NCI-H1694 treated with DMSO at 0.1 percent for 48 hours (cell line): ENCODE results near the gene MUC2.

ENCODE experiments used
- DNase-seq: peaks from one replicate; lab custom pipeline; 2025; lab: John Stamatoyannopoulos, UW

MUC2 gene

GRCh38 chr11:1074244-1075221 lies at the start of gene MUC2:
Gene MUC2 (plus strand): TSS chr11:1074874.
- no peak for DNase-seq

- DNase-seq: no peak
These were observed 49.1 kb upstream of the MUC2 start for GRCh38 chr11:1025410-1026162.

DNA sequence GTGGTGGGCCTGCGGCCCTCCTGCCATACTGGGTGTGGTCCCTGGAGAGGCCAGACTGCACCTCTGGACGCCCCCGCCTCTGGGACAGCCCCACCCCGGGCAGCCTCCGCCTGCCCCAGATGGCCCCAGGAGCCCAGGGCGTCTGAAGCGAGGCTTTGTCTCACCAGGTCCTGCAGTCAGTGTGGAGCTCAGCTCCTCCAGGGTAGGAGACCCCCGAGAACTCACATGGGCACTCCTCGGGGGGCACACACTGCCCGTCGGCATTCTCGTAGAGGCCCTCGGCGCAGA lies 48.6 kb upstream of the MUC2 start:
- DNase-seq: no peak

DNA sequence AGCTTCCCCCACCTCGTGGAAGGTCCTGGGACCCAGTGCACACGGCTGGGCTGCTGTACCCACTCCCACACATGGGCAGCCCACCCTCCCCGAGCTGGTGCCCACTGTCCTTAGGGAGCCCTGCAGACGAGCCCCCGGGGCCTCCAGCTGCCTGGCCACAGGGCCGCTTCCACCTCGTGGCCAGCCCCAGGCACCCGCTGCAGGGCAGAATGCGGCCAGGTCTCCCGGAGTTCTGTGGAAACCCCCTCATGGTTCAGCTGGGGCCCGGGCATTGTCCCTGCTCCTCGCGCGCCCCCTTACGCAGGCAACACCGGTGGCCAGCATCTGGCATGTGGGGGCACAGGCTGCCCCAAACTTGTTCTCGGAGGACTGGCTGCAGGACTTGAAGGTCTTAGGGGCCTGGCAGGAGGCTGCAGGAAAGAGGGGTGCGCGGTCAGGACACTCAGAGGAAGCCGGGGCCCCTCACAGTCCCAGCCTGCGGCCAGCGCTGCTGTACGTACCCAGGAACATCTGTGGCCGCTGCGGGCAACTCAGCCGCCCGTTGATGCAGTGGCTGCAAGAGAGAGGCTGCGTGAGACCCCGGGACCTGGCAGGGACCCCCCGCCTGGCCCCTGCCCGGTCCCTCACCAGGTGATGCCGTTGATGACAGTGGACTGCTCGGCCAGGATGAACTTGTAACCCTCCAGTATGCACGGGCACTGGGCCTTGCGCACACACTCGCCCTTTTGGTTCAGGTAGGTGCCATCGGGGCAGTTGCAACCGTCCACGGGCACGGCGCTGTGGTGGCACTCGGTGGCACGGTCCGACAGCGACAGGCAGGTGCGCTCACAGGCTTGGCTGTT lies 47.8 kb upstream of the MUC2 start:
- no peak for DNase-seq

DNA sequence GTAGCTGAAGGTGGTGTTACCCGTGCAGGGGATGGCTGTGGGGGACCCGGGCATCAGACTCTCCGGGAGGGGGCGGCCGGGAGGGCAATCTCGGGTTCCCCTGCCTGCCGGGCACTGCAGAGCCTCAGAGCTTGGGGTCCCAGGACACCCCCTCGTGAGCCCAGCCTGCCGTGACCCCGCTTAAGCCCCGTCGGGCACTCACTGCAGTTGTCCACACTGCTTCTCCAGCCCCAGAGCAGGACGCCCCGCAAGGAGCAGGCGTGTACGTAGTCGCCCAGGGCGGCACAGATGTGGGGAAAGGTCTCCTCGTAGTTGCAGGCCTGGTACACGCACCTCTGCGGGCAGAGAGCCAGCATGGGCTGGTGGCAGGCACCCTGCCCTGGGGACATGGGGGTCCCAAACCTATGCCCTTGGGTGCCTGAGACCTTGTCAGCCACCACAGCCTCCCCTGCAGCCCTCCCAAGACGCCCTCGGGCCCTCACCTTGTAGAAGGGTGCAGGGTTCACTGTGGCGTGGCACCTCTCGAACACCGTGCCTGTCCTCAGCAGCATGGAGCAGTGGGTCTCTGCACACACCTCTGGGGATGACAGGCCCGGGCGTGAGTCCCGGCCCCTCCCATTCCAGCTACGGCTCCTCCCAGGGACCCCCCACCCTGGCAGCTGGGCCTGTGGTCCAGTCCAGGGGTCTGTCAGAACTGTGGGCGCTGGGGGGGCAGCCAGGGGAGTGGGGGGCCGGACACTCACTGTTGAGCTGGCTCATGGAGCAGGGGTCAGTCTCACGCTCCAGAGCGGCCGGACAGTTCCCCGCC lies 47.0 kb upstream of the MUC2 start:
- no peak for DNase-seq

GRCh38 chr11:1028291-1028540 lies 46.5 kb upstream of the MUC2 start:
- DNase-seq: no peak

- DNase-seq: no peak
These were observed 46.1 kb upstream of the MUC2 start for GRCh38 chr11:1028616-1029015.

- DNase-seq: no peak
These were observed 45.6 kb upstream of the MUC2 start for GRCh38 chr11:1029051-1029450.

DNA sequence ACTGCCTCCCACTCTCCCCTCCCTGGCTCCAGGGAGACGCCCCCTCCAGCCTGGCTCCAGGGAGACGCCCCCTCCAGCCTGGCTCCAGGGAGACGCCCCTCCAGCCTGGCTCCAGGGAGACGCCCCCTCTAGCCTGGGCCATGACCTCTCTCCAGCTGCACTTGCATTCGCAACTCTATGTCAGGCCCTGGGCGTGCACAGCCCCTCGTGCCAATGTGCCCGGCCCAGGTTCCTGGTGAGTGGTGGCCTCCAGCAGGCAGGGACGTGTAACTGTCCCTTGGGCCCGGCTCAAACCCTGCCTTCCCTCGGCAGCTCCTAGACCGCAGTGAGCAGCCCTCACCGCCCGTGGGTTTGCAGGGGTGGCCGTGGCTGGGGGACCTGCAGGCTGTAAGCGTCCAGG lies 45.0 kb upstream of the MUC2 start:
- DNase-seq: no peak

DNA sequence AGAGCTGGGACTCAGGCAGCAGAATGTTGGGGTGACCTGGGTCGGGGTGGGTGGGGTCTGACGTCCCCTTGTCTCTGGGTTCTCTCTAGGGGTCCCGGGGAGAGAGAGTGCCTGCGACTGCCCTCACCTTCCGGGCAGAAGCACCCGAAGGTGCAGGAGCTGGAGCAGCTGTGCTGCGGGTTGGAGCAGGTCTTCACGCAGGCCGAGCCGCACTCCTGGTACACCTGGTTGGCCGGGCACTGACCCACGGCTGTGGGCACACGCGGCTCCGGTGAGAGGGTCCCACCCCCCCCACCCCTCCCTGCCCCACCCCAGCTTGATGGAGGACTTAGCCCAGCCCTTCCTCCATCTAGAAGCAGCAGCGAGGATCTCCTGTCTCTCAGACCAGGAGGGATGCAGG lies 44.6 kb upstream of the MUC2 start:
- DNase-seq: no peak

- no peak for DNase-seq
These were observed 44.1 kb upstream of the MUC2 start for GRCh38 chr11:1030556-1030955.

GRCh38 chr11:1031121-1031899 lies 43.4 kb upstream of the MUC2 start:
- DNase-seq: no peak

GRCh38 chr11:1032310-1032891 lies 42.3 kb upstream of the MUC2 start:
- DNase-seq: no peak

DNA sequence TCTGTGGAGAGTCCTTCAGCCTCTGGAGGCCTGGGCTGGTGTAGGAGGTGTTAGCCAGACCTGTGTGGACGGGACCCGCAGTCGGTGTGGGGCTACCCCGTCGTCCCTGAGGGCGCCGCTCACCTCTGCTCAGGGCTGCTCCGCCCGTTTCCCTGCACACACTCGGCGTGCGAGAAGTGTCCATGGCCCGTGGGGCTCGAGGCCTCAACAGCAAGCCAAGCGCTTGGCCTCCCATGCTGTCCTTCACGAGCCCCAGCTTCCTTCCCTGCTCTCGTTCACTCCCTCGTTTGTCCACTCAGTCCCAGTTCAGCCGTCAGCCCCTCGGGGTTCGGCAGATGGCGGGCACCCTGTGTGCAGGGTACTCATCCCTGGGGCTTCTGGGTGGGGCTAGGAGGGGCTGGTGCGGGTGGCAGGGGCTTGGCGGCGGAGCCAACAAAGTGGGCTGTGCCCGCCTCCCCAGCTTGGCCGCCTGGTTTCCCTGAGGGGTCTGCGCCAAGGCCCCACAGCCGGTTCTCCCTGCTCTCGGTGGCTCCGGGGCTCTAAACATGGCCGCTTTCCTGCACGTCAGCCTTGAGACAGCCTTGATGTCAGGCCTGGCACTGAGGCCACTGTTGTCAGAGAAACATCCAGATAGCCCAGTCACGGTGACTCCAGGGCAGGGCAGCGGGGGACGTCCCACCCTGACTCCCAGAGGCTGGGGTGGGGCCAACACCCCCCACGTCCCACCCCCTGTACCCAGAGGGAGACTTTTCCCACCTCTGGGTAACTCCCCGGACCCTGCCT lies 41.5 kb upstream of the MUC2 start:
- DNase-seq: no peak

DNA sequence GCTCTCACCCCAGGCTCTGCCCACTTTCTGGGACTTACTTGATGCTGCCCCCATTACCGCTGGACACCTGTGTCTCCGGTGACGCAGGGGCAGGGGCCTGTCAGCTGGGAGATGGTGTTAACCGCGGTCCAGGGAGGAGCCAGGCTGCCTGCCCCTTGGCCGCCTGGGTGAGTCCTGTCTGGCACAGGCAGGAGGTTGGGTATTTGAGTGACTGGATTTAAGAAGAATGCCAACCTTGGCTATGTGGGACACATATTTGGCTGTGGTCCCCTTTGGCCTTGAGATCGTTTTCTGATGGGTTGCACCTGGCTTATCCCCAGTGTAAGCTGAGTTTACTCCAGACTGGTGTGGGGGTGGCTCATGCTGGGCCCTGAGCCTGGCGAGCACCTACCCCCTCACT lies 40.7 kb upstream of the MUC2 start:
- DNase-seq: no peak

DNA sequence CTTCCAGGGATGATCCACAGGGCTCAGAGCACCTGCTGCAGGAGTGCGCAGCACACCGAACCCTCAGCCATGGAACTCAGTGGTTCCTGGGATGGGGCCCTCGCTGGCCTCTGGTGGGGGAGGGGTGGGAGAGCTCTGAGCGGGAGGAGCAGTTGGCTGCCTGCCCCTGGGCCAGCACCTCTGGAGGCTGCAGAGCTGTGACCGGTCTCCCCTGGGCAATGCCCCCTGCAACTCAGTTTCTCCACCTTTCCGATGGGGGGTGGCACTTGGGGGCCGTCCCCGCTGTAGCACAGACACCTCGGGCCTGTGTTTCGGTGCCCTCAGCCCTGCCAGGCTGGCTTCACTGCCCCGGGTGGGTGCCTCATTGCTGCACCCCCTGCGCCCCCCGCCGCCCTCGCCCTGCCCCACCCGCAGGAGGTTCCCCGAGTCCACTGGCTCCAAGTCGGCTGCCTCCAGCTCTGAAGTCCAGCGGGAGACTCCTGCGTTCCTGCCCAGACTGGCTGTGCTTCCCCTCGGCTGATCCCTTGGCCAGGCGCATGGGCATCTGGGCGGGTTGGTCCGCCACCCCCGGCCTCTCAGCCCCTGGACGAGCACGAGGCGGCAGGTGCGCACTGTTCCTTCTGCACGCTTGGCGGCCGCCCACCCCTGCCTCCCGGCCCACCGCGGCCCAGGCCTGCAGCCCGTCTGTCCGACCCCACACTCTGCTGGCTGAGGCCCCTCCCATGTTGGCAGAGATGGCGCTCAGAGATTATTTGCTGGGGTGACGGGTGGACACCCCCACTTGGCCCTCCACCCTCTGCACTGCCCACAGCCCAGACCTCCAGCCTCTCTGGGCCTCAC lies 40.0 kb upstream of the MUC2 start:
- DNase-seq: no peak

DNA sequence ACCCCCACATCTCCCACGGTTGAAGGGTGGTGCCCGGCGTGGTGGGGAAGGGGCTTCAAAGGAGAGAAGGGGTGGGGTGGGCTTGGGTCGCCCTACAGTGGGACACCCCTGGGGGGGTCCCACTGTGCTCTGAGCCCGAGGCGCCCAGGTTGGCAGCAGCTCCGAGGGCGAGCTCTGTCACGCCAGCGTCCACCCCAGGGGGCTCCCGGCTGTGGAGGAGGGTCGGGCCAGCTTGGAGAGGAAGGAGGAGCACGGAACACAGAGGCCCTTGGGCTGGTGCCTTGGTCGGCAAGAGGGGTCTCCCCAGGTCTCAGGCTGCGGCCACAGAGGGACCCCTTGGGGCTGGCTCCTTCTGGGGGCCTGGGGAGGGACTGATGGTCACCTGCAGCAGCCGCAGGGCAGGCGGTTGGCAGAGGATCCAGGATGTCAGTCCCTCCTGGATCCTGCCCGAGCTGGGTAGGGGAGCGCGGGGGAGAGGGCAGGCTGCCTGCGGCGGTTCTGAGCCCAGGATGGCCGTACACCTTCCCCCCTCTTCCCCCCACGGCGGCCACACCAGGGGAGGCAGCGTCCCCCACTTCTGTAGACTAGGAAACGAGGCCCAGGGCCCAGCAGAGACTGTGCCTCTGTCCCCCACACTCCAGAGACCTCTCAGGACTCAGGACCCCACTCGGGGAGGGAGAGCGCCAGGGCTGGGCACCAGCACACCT lies 38.9 kb upstream of the MUC2 start:
- no peak for DNase-seq

DNA sequence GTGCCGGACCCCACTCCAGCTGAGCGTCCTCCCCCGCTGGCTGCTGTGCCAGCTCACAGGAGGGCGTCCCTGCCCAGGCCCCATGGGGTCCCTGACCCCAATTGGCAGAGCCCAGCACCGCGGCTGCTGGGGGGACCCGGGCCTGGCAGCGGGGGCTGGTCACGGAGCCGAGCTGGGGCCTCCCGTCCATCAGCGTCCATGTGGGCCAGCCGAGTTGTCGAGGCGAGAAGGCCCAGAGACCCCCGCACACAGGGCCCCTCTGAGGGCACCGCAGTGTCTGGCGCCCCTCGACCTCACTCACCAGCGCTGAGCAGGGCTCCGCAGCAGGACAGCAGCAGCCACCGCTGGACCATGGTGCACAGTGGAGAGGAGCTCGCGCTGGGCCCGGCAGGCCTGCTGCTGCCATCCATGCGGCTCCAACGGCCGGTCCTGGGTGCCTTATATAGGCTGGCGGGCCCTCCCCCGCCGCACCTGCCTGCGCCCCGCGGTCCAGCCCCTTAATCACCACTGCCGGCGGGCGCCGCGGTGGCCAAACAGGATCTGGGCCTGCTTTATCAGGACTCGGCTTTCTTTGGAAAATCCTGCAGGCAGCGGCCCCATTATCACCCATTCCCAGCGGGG lies 38.3 kb upstream of the MUC2 start, which contains the start of gene MUC6:
Gene MUC6 (minus strand): TSS at position 416 of the 621 bp plus-strand sequence. CDS start 63 bp downstream, at position 353.
- no peak for DNase-seq
